CD8-positive, alpha-beta memory T cell (primary cell): ENCODE measurements around the gene LRRK1. TPM values are rescaled to one million over a fixed set of nuclear protein-coding genes. Genes with fewer than 3 reads are reported as not detected.

ENCODE experiments used
- CTCF ChIA-PET: fragments of 350-600 bp; sonication (Branson Sonifier 250); formaldehyde crosslinking; loops from one replicate; lab custom pipeline; 2021; ENCODE audit warnings: antibody characterized with exemption; lab: Charles Lee
- POLR2A ChIA-PET: fragments of 350-600 bp; sonication (Branson Sonifier 250); formaldehyde crosslinking; loops from one replicate; lab custom pipeline; 2021; ENCODE audit warnings: antibody characterized with exemption; lab: Charles Lee
- DNase-seq, 5 donors: peaks; one replicate each; pipeline versions ENCODE4 v3.0.0 to v3.0.0-alpha.2; 2020 to 2022; ENCODE audit warnings: mixed read lengths in 1 of 5
- H3K27ac ChIP-seq: one replicate; pipeline ENCODE4 v1.7.0; 2013; ENCODE audit warnings: low read depth, mild to moderate bottlenecking, low read length, moderate library complexity
- H3K27me3 ChIP-seq: 2 replicates; pipeline ENCODE4 v1.7.0; 2013; ENCODE audit warnings: low read length, mild to moderate bottlenecking; ENCODE audit not compliant: insufficient read depth, poor library complexity, severe bottlenecking
- H3K36me3 ChIP-seq: 2 replicates; pipeline ENCODE4 v1.7.0; 2013; ENCODE audit warnings: mild to moderate bottlenecking, low read length, moderate library complexity; ENCODE audit not compliant: insufficient read depth
- H3K4me1 ChIP-seq: 2 replicates; pipeline ENCODE4 v1.7.0; 2013; ENCODE audit warnings: mild to moderate bottlenecking, low read length, moderate library complexity; ENCODE audit not compliant: insufficient read depth
- H3K4me3 ChIP-seq: 2 replicates; pipeline ENCODE4 v1.7.0; 2013; ENCODE audit warnings: mild to moderate bottlenecking, low read length
- H3K9me3 ChIP-seq: 2 replicates; pipeline ENCODE4 v1.7.0; 2013; ENCODE audit warnings: mild to moderate bottlenecking, low read length
- H3K27ac Mint-ChIP-seq, 8 donors: one replicate each; pipeline ENCODE4 v1.8.0; 2020 to 2021; ENCODE audit warnings: mixed read lengths in 8 of 8, mild to moderate bottlenecking in 6 of 8, inconsistent platforms in 3 of 8, moderate library complexity in 3 of 8
- H3K27me3 Mint-ChIP-seq, 2 donors: one replicate each; pipeline ENCODE4 v1.8.0; 2020 to 2021; ENCODE audit warnings: mixed read lengths in 2 of 2, mild to moderate bottlenecking in 1 of 2, moderate library complexity in 1 of 2
- H3K36me3 Mint-ChIP-seq, 3 donors: one replicate each; pipeline ENCODE4 v1.8.0; 2020 to 2021; ENCODE audit warnings: mixed read lengths in 3 of 3, inconsistent platforms in 1 of 3, mild to moderate bottlenecking in 1 of 3
- H3K4me1 Mint-ChIP-seq, 3 donors: one replicate each; pipeline ENCODE4 v1.8.0; 2020 to 2021; ENCODE audit warnings: mixed read lengths in 3 of 3, inconsistent platforms in 1 of 3, mild to moderate bottlenecking in 1 of 3
- H3K4me3 Mint-ChIP-seq, 7 donors: one replicate each; pipeline ENCODE4 v1.8.0; 2020 to 2021; ENCODE audit warnings: mixed read lengths in 7 of 7, mild to moderate bottlenecking in 6 of 7, moderate library complexity in 4 of 7, inconsistent platforms in 2 of 7
- H3K9me3 Mint-ChIP-seq, 5 donors: one replicate each; pipeline ENCODE4 v1.8.0; 2020 to 2022; ENCODE audit warnings: mixed read lengths in 5 of 5, mild to moderate bottlenecking in 3 of 5, moderate library complexity in 2 of 5, inconsistent platforms in 1 of 5
- polyA plus RNA-seq: library from polyadenylated mRNA; unstranded; fragments of 300-500 nt; fragmentation: Illumina TruSeq; gene quantifications from one replicate; pipeline ENCODE4 v1.2.3, GENCODE V29; 2021
- total RNA-seq, 2 experiments: library from RNA; stranded (reverse); gene quantifications; one replicate each; pipeline ENCODE4 v1.2.3, GENCODE V29; 2021

The LRRK1 gene
- total and polyA plus RNA-seq, 3 experiments from 2014 or later = 0.31 to 0.79 TPM; not detected in 1

DNA sequence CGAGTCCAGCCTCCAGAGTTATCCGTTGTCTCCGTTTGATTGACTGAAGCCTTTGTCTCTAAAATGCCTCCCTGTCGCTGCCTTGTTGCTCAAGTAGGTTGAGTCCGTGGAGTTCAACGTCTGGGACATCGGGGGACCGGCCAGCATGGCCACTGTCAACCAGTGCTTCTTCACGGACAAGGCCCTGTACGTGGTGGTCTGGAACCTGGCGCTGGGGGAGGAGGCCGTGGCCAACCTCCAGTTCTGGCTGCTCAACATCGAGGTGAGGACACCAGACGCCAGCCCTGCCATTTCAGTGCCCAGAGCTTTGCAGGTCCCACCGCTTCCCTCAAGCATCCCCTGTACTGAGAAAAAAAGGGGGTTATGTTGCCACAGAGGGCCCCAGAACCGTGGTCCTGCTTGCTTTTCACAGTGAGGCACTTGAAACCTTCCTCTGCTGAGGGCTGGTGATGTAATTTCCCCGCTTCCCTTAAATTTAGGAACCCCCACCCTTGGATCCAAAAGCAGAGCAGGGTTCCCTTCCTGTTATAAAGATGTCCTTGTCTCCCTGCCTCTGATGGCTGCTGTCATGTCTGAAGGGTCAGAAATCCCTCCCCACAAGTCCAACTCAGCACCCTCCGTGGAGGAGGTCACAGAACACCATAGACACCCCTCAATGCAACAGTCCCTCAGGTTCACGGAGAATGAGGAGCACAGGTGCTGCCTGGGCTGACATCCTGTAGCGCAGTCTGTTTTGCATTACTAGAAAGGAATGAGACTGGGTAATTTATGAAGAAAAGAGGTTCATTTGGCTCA lies 105.7 kb downstream of the LRRK1 start:
- H3K9me3 Mint-ChIP-seq = no peaks in the 10 kb centered on the region

DNA sequence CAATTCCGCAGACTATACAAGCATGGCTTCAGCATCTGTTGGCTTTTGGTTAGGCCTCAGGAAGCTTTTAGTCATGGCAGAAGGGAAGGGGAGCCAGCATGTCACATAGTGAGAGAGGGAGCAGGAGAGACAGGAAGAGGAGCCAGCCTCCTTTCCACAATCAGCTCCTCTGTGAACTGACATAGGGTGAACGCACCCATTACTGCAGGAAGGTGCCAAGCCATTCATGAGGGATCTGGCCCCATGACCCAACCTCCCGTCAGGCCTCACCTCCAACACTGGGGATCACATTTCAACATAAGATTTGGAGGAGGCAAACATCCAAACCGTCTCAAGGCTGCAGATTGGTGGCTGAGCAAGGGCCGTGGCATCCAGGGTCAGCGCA lies 106.3 kb downstream of the LRRK1 start:
- H3K27me3 ChIP-seq = no peaks in the 10 kb centered on the region
- CTCF ChIA-PET = no interaction called here
- H3K27ac ChIP-seq = no peak overlapping the region
- H3K4me3 ChIP-seq = no peak overlapping the region
- H3K27me3 Mint-ChIP-seq = peaks cover 3% of the 10 kb centered on the region in 2 donors
- H3K36me3 ChIP-seq = no peaks in the 10 kb centered on the region
- no peaks in the 10 kb centered on the region for H3K4me1 ChIP-seq
- no peaks in the 10 kb centered on the region for H3K4me1 Mint-ChIP-seq
- DNase-seq = no peak
- no peaks in the 10 kb centered on the region for H3K9me3 Mint-ChIP-seq
- no peaks in the 10 kb centered on the region for H3K36me3 Mint-ChIP-seq
- H3K4me3 Mint-ChIP-seq = no peak overlapping the region
- H3K27ac Mint-ChIP-seq = no peak overlapping the region
- H3K9me3 ChIP-seq = no peaks in the 10 kb centered on the region
- POLR2A ChIA-PET = no interaction called here

More for the DNA sequence above, 105.7 kb downstream of the LRRK1 start:
- Mint-ChIP-seq H3K27me3 (peaks cover 2 to 3% of the 10 kb centered on the region in 2 donors), H3K4me3 (no peak overlapping the region), H3K27ac (no peak overlapping the region), H3K4me1 (no peaks in the 10 kb centered on the region), H3K36me3 (no peaks in the 10 kb centered on the region)
- DNase-seq = no peak
- POLR2A ChIA-PET = no interaction called here
- CTCF ChIA-PET = interaction anchor here (1.2 to 7.0 kb wide), 2 partner anchors 9 to 17 kb away, joined by 3 to 63 read pairs; no protein-coding TSS in a partner anchor
- no peaks in the 10 kb centered on the region for H3K27me3 ChIP-seq
- H3K27ac ChIP-seq = no peak overlapping the region
- no peaks in the 10 kb centered on the region for H3K36me3 ChIP-seq
- no peaks in the 10 kb centered on the region for H3K4me1 ChIP-seq
- no peaks in the 10 kb centered on the region for H3K9me3 ChIP-seq
- no peak overlapping the region for H3K4me3 ChIP-seq

DNA sequence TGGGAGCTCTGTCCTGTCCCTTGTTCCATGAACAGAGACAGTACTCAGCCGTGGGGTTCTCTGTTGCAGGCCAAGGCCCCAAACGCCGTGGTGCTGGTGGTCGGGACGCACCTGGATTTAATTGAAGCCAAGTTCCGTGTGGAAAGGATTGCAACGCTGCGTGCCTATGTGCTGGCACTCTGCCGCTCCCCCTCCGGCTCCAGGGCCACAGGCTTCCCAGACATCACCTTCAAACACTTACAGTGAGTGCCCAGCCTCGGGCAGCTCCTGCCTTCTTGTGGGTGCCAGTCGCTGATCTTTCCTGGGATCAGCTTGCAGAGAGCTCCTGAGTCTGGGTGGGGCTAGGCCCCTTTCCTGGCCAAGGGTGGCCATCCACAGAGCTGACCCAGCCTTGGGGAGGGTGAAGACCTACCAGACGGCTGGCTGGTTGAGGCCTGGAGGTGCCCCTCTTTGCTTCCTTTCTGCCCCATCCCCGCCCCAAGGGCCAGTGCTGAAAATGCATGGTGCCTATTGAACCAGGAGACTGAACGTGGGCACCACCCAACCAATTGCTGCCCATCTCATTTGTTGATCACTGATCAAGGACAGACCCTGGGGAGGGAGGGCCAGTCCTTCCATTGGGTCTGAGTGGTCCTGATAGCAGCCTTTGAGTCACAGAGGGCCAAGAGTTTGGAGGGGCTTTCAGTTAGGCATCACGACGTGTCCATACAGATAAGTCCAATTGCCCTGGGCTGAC lies 106.9 kb downstream of the LRRK1 start:
- Histone ChIP-seq H3K9me3 (no peaks in the 10 kb centered on the region), H3K36me3 (no peaks in the 10 kb centered on the region), H3K4me1 (no peaks in the 10 kb centered on the region), H3K4me3 (no peak overlapping the region), H3K27ac (no peak overlapping the region), H3K27me3 (no peaks in the 10 kb centered on the region)
- ChIA-PET CTCF (no interaction called here), POLR2A (no interaction called here)
- no peaks in the 10 kb centered on the region for H3K4me1 Mint-ChIP-seq
- H3K27me3 Mint-ChIP-seq = peaks cover 9% of the 10 kb centered on the region in 2 donors
- H3K9me3 Mint-ChIP-seq = no peaks in the 10 kb centered on the region
- H3K4me3 Mint-ChIP-seq = no peak overlapping the region
- no peak overlapping the region for H3K27ac Mint-ChIP-seq
- DNase-seq = no peak
- no peaks in the 10 kb centered on the region for H3K36me3 Mint-ChIP-seq

DNA sequence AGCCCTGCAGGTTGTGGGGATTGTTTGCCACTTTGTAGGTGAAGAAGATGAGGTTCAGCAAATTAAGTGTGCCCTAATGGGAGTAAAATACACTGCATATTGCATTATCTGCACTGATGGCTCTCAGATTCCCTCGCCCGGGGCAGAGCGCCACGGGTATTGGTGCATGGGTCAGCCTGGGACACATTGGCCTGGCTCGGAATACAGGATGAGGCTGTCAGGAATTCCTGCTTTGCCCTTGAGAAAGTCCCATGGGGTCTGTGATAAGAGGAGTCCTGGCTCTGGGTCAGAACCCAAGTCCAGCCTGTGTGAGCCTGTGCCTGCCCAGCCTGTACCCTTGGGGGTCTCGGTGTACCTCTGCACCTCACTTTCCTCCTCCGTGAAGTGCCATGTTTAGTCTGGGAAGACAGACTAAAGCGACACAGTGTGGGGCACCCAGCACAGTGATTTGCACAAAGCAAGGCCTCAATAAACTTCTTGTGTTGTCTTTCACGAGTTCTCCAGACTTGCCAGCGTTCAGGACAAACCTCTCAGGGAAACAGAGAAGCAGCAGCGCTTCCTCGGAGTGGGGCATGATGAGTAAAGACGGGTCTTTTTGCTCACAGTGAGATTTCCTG lies 107.6 kb downstream of the LRRK1 start:
- H3K9me3 Mint-ChIP-seq = no peaks in the 10 kb centered on the region
- Histone ChIP-seq H3K9me3 (no peaks in the 10 kb centered on the region), H3K4me3 (no peak overlapping the region), H3K27ac (no peak overlapping the region), H3K27me3 (no peaks in the 10 kb centered on the region), H3K4me1 (no peaks in the 10 kb centered on the region), H3K36me3 (no peaks in the 10 kb centered on the region)
- CTCF ChIA-PET = interaction anchor here (1.3 kb wide), 1 partner anchor 18 kb away, joined by 3 read pairs; no protein-coding TSS in a partner anchor
- peaks cover 10 to 11% of the 10 kb centered on the region in 2 donors for H3K27me3 Mint-ChIP-seq
- H3K27ac Mint-ChIP-seq = no peak overlapping the region
- H3K4me3 Mint-ChIP-seq = no peak overlapping the region
- no peaks in the 10 kb centered on the region for H3K36me3 Mint-ChIP-seq
- no peak for DNase-seq
- no peaks in the 10 kb centered on the region for H3K4me1 Mint-ChIP-seq
- POLR2A ChIA-PET = no interaction called here

DNA sequence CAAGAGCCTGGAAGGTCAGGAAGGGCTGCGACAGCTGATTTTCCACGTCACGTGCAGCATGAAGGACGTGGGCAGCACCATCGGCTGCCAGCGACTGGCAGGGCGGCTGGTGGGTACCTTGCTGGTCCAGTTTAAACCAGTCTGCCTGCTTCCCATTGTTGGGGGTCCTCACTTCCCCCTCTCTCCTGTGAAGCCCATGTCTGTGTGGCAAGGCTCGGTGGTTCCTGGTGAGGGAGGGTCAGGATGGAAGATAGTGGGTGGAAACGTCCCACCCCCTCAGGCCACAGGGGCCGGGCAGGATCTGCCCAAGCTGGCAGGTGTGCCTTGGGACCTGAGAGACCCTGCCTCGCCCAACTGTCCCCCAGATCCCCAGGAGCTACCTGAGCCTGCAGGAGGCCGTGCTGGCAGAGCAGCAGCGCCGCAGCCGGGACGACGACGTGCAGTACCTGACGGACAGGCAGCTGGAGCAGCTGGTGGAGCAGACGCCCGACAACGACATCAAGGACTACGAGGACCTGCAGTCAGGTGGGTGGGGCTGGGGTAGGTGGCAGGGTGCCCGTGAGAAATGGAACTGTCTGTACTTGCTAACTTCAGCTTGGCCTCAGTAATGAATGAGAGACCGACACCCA lies 108.2 kb downstream of the LRRK1 start:
- ChIA-PET CTCF (interaction anchor here (1.3 kb wide), 1 partner anchor 19 kb away, joined by 3 read pairs; no protein-coding TSS in a partner anchor), POLR2A (no interaction called here)
- no peaks in the 10 kb centered on the region for H3K9me3 ChIP-seq
- no peaks in the 10 kb centered on the region for H3K9me3 Mint-ChIP-seq
- no peak overlapping the region for H3K4me3 Mint-ChIP-seq
- H3K27ac Mint-ChIP-seq = no peak overlapping the region
- no peak overlapping the region for H3K4me3 ChIP-seq
- no peak overlapping the region for H3K27ac ChIP-seq
- no peaks in the 10 kb centered on the region for H3K4me1 Mint-ChIP-seq
- H3K4me1 ChIP-seq = no peaks in the 10 kb centered on the region
- no peaks in the 10 kb centered on the region for H3K36me3 Mint-ChIP-seq
- no peak for DNase-seq
- H3K27me3 ChIP-seq = no peaks in the 10 kb centered on the region
- H3K27me3 Mint-ChIP-seq = peaks cover 13 to 15% of the 10 kb centered on the region in 2 donors
- no peaks in the 10 kb centered on the region for H3K36me3 ChIP-seq

DNA sequence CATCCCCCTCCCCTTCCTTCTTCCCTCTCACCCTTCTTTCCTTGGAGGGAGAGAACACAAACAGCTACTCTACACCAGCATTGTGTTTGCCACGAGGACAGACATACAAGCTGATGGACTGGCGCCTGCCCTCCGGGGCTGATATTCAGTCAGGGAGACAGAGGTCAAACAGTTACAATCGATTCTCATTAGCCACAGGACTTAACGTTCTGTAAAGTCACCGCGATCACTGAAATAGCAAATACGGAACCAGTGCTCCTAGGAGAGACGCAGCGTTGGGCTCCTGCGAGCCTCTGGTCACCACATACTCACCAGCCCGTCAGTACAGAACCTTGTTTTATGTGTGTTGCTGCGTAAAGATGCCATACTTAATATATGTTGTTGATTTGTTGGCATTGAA lies 108.8 kb downstream of the LRRK1 start:
- POLR2A ChIA-PET = no interaction called here
- Mint-ChIP-seq H3K4me3 (no peak overlapping the region), H3K9me3 (no peaks in the 10 kb centered on the region), H3K27ac (no peak overlapping the region), H3K4me1 (no peaks in the 10 kb centered on the region), H3K27me3 (peaks cover 13 to 15% of the 10 kb centered on the region in 2 donors), H3K36me3 (no peaks in the 10 kb centered on the region)
- H3K36me3 ChIP-seq = no peaks in the 10 kb centered on the region
- H3K4me1 ChIP-seq = no peaks in the 10 kb centered on the region
- no peaks in the 10 kb centered on the region for H3K9me3 ChIP-seq
- no peak for DNase-seq
- CTCF ChIA-PET = interaction anchor here (1.3 kb wide), 1 partner anchor 19 kb away, joined by 3 read pairs; no protein-coding TSS in a partner anchor
- no peaks in the 10 kb centered on the region for H3K27me3 ChIP-seq
- no peak overlapping the region for H3K4me3 ChIP-seq
- H3K27ac ChIP-seq = no peak overlapping the region

DNA sequence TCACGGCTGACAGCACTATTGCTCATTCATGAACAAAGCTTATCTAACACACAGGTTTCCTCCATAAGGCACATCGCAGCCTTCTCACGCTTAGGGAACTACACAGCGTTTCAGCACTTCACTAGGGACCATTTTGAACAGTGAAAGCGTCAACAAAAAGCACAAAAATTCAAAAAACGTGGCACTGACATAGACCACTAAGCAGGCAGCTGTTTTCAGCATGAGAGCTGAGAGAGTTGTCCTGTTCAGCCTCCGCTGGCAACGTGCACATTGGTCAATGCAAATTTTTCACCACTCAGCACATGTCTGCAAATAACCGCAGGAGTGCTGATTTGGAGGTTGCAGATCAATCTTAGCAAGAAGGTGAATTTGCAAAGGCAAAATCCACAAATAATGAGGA lies 109.2 kb downstream of the LRRK1 start:
- Histone ChIP-seq H3K4me3 (no peak overlapping the region), H3K27ac (no peak overlapping the region), H3K36me3 (no peaks in the 10 kb centered on the region), H3K9me3 (no peaks in the 10 kb centered on the region), H3K4me1 (no peaks in the 10 kb centered on the region), H3K27me3 (no peaks in the 10 kb centered on the region)
- CTCF ChIA-PET = no interaction called here
- DNase-seq = no peak
- H3K36me3 Mint-ChIP-seq = no peaks in the 10 kb centered on the region
- no peak overlapping the region for H3K27ac Mint-ChIP-seq
- H3K9me3 Mint-ChIP-seq = peaks cover 0 to 2% (median 0%) of the 10 kb centered on the region in 5 donors
- no peak overlapping the region for H3K4me3 Mint-ChIP-seq
- H3K4me1 Mint-ChIP-seq = no peaks in the 10 kb centered on the region
- POLR2A ChIA-PET = no interaction called here
- H3K27me3 Mint-ChIP-seq = peaks cover 16 to 17% of the 10 kb centered on the region in 2 donors
